ENCODE results near the gene CLNS1A. TPM values are rescaled to one million over a fixed set of nuclear protein-coding genes. Genes with fewer than 3 reads are reported as not detected.

Gene CLNS1A
- total RNA-seq, 4 donors from 2014 or later = 33.0 to 90.0 (median 56.7) TPM

GRCh38 chr11:77668760-77669159, 31.2 kb upstream of the CLNS1A start:
- H3K9me3 ChIP-seq = no peaks in the 10 kb centered on the region
- TF ChIP-seq POLR2A (IDR thresholded peaks at IDR 0.05) (no peak), CTCF (IDR thresholded peaks at IDR 0.05) (no peak)
- peaks cover 0 to 66% (median 0%) of the 10 kb centered on the region in 3 donors for H3K36me3 ChIP-seq
- no peak for DNase-seq
- peaks cover 0 to 3% (median 0%) of the 10 kb centered on the region in 4 donors for H3K4me1 ChIP-seq
- no peak overlapping the region for H3K4me3 ChIP-seq
- H3K27me3 ChIP-seq = no peaks in the 10 kb centered on the region
- no peak overlapping the region for H3K27ac ChIP-seq

DNA sequence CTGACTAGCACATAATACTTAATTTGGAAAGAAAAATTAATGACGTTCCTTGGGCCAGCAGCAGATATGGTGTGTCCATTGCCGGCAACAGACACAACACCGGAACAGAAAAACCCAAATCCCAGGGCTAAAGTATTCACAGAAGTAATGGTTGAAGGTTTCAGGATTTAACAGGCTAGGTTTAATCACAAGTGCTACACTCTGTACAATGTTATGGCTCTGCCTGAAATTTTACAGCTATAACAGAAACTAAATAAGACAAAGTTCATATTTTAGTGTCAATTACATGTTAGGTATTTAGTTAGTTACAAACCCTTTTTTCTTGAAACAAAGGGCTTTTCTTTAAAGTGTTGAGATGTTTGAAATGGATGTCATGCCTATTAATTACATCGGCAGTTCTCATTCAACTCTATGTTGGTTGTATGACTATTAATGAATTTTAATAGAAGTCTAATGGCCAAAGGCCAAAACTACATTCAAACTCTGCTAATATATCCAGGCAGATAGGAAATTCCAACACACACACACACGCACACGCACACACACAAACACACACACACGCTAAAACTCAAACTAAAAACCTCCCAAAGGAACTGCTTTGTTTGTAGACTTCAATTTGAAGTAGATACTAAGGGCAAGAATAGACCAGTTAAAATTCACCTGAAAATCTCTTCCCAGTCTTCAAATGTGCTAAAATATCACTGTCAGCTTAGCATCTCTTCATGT, 27.8 kb upstream of the CLNS1A start:
- H3K27ac ChIP-seq = no peak overlapping the region
- no peak overlapping the region for H3K4me3 ChIP-seq
- peaks cover 0 to 3% (median 0%) of the 10 kb centered on the region in 4 donors for H3K4me1 ChIP-seq
- H3K36me3 ChIP-seq = peaks cover 0 to 41% (median 0%) of the 10 kb centered on the region in 3 donors
- no peaks in the 10 kb centered on the region for H3K9me3 ChIP-seq
- H3K27me3 ChIP-seq = no peaks in the 10 kb centered on the region
- DNase-seq = no peak
- TF ChIP-seq POLR2A (IDR thresholded peaks at IDR 0.05) (no peak), CTCF (IDR thresholded peaks at IDR 0.05) (no peak)

GRCh38 chr11:77661670-77662069, 24.1 kb upstream of the CLNS1A start:
- peaks cover 0 to 5% (median 0%) of the 10 kb centered on the region in 3 donors for H3K36me3 ChIP-seq
- no peak for TF ChIP-seq CTCF (IDR thresholded peaks at IDR 0.05)
- TF ChIP-seq POLR2A (IDR thresholded peaks at IDR 0.05) = no peak
- no peak overlapping the region for H3K27ac ChIP-seq
- H3K4me1 ChIP-seq = peaks cover 0 to 3% (median 0%) of the 10 kb centered on the region in 4 donors
- H3K27me3 ChIP-seq = no peaks in the 10 kb centered on the region
- no peak for DNase-seq
- H3K4me3 ChIP-seq = no peak overlapping the region
- H3K9me3 ChIP-seq = no peaks in the 10 kb centered on the region

DNA sequence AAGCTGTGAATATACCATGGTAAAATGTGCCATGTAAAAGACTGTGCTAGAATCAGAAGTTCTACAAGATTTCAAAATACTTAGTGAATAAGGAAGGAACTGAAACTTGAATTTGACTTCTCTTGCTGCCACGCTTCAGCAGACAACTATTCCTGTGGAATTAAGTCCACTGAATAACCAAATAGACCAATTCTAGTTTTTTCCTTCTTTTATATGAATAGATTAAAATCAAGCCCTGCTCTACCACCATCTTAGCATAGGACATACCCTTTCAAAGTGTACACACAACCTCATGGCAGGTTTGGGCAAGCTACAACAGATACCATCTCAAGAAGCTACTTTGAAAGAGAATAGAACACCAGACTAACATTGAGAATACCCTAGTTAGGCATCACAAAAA, 23.4 kb upstream of the CLNS1A start:
- Histone ChIP-seq H3K4me1 (peaks cover 0 to 3% (median 0%) of the 10 kb centered on the region in 4 donors), H3K36me3 (no peaks in the 10 kb centered on the region), H3K27ac (no peak overlapping the region), H3K4me3 (no peak overlapping the region), H3K9me3 (no peaks in the 10 kb centered on the region), H3K27me3 (no peaks in the 10 kb centered on the region)
- DNase-seq = no peak
- TF ChIP-seq CTCF (IDR thresholded peaks at IDR 0.05) (no peak), POLR2A (IDR thresholded peaks at IDR 0.05) (no peak)

DNA sequence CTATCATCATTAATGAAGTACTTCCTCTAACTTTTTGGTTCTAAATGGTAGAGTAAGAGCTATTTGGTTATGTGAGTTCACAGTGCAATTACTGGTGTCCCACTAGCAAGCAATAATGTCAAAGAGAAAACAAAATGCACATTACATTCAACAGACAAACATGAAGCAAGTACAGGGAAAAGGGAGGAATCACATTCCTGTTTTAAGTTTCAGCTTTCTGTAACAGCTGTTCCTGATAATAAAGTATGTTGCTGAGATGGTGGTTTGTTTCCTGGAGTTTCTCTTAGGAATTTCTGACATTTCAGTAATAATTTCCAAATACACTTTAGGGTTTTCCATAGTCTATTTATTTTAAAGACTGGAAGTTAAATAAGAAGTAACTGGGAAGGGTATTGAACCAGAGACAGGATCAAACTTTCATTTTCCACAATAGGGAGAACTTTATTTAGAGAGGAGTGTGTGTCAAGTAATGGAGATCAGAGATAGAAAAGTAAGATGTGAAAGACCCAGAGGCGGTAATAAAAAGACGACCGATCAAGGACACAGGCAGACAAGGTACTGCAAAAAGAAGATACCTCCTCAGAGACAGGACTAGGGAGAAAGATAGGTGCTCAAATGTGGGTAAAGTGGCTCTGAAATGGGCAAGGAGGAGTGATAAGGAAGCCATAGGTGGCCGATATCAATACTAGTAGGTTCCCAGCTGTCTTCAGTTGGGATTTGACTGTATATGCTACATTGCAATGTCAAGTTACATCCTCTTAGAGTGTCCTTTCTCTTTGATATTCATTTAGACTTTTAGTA, 20.8 kb upstream of the CLNS1A start:
- TF ChIP-seq POLR2A (IDR thresholded peaks at IDR 0.05) (no peak), CTCF (IDR thresholded peaks at IDR 0.05) (no peak)
- Histone ChIP-seq H3K4me1 (no peaks in the 10 kb centered on the region), H3K4me3 (no peak overlapping the region), H3K27ac (no peak overlapping the region), H3K36me3 (no peaks in the 10 kb centered on the region), H3K9me3 (no peaks in the 10 kb centered on the region), H3K27me3 (no peaks in the 10 kb centered on the region)
- DNase-seq = no peak
